GM18873 (cell line): ENCODE data around the gene ZNF629.
"Not testable (repeated sequence)": the region's sequence is repeated elsewhere in the genome, so short reads cannot be mapped to it uniquely, and the experiment has no call there.

ENCODE experiments used
- ATAC-seq: cut with Tn5 transposase; IDR thresholded peaks from one replicate; pipeline ENCODE4 v1.9.1; 2021; ENCODE audit warnings: mild to moderate bottlenecking, moderate library complexity, moderate number of reproducible peaks; ENCODE audit not compliant: unreplicated experiment, low FRiP score

ZNF629 gene

DNA sequence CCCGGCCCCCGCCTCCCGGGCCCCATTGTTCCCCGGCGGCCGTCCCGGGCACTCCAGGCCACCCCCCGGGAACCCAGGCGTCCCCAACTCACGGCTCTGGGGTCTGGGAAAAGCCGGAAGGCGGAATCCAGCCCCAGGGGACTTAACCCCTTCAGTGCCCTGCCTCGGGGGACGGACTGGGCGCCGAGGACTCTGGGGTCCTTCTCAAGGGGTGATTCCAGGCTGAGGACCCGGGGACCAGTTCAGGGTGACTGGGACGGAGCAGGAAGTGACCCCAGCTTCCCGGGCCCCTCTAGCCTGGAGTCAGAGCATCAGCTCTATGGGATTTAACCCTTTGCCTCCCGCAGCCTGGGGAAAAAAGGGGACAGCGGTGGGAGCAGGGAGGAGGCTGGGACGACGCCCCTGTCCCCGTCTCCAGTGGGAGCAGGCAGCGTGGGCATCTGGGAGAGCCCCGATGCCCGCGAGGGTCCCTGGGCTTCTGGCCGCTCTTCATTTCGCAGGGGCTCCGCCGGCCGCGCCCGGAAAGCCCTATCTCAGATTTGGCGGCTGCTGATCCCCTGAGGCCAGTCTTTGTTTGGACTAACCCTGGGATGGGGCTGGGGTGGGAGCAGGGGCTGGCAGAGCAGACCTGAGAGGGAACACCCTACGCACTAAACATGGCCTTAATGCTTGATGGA is at the start of gene ZNF629:
TSS of gene ZNF629 (minus strand) at position 270 of the 677 bp plus-strand sequence. CDS start 2,723 bp downstream, outside the sequence.
- ATAC-seq, result no peak

DNA sequence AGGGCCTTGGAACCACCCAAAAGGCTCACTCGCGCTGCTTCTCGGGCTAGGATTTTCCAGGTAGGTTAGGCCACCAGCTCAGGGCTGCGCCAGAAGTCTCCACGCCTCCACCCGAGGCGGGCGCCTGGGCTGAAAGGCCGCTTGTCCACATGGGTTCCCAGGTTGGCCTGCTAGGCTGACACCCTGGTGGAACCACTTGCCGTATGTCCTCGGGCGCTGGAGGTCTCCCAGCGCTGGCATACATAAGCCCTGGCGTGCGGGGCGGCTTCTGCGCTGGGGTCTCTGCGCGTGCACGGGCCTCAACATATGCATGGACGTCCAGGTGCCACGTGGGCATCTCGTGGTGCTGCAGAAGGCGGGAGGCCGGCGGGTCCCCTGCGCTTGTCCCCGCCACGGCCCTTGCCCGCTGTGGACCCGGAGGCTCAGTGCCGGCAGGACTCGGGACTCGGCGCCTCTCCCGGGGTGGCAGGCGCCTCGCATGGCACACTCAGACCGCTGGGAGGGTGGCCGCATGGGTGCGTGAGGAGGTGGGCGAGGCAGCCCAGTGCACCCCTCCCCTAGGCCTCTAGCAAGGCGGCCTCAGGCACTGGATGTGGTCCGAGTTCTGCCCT is 47.2 kb upstream of the ZNF629 start:
- no peak for ATAC-seq

DNA sequence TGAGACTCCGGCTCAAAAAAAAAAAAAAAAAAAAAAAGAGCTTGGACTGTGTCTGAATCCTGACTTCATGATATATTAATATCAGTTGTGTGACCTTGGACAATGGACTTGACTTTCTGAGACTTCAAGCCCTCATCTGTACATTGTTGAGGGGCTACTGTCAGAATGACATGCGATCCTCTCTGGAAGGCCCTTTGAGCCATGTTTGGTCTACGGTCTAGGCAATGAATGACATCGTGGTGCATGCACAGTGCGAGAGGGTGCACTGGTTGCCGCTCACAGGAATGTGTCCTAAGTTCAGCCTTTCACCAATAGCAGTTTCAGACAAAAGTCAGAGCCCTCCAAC is 43.0 kb upstream of the ZNF629 start:
- ATAC-seq, result no peak

DNA sequence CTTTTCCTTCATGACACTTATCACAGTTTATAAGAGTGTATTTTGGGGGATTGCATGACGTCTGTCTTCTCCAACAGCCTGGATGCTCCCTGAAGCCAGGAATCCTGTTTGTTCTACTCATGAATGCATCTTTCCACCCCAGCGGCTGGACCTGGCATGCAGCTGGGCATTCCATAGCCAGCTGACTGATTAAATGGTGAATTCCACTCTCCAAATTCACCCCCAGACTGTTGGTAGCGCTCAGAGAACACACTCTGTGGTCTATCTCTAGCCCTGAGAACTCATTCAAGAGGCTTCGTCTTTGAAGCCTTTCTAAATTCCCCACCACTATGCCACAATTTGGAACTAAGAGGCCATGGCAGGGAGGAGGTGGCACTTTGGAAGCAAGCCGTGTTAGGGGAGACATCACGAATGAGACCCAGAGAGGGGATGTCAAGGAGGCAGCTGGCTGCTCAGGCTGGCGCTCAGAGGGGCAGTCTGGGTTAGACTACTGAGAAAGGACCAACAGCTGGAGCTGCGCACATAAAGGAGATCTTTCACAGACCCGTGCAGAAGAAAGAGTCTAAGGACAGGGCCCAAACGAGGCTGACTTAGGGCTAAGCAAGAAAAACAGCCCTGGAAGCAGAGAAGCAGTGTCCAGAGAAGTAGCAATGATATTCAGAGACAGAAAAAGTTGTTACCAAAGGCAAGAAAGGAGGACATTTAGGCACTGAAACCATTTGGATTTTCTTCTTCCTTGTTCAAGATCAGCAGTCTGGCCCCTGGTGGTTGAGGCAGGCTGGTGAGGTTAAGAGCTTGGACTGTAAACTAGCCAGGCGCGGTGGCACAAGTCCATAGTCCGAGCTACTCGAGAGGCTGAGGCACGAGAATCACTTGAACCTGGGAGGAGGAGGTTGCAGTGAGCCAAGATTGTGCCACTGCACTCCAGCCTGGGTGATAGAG is 42.4 kb upstream of the ZNF629 start:
- no peak for ATAC-seq

DNA sequence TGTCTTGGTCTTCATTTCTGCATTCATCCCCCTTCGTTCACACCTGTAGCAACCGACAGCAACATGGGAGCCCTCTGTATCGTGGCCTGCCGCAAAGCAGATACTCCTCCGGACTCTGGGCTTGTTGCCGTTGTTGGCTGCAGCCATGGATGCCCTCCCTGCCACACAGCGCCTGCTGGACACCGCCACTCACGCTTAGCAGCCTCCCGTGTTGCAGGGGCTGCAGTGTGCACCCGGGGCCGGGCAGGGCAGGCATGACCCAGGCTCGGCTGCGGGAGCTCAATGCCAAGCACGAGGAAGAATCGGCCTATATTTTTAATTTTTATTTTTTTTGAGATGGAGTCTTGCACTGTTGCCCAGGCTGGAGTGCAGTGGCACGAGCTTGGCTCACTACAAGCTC is 34.9 kb upstream of the ZNF629 start:
- no peak for ATAC-seq

DNA sequence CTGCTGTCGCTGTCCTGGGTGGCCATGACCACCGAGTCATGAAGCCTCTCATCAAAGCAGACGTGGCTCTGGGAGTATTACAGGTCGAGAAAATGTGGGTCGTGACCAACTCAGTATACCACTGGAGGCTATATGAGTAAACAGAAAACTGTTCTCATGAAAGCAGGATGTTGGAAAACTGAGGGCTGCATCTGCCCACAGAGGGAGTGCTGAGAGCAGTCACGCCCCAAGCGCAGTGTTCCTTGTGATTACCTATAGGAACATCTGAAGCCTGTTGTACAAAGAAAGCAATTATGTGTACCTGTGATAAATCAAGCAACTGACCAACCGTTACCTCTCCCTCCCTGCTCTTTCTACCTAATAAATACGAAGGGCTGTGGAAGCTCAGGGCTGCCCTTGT is 34.4 kb upstream of the ZNF629 start:
- not testable (repeated sequence) for ATAC-seq

DNA sequence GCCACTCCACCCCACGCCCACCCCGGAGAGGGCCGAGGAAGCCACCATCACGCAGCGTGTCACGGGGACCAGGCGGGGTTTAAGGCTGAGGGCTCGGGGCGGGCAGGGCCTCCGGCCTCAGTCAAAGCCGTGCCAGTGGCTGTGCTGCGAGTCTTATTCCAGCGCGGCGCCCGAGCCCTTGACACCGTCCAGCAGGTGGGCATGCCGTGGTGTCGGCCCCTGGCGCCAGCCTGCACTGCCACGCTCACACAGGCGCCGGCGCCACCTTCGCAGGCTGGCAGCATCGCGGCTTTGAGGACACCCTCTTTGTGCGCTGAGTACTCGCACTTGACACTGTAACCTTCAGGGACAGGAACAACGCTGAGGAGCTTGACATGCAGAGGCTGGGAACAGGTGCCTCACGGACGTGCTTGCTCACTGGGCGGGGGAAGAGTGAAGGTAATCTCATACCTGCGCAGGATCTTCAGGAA is 34.0 kb upstream of the ZNF629 start:
- no peak for ATAC-seq

DNA sequence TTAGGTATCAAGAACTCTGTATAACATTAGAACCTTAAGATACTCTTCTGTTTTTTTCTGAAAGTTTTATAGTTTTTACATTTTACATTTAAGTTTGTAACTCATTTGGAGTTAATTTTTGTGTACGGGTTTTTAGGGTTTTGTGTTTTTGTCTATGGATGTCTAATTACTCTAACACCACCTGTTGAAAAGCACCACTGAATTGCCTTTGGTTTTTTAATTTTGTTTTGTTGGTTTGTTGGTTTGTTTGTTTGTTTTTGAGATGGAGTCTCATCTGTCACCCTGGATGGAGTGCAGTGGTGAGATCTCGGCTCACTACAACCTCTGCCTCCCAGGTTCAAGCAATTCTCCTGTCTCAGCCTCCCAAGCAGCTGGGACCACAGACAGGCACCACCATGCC is 29.8 kb upstream of the ZNF629 start:
- ATAC-seq, result no peak

DNA sequence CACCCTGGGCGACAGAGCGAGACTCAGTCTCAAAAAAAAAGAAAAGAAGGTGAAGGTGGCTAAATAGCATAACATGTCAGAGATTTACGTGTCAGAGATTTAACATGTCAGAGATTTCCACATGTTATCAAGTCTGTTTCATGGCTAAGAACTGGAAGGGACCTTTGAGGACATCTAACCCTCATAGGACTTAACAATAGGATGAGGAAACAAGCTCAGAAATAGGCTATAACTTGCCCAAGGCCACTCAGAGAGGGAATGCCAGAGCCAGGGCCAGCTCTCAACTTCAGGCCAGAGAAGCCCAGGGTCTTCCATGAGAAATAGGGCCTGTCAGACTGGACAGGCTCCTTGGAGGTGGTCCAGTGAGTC is 26.8 kb upstream of the ZNF629 start:
- ATAC-seq, result no peak

DNA sequence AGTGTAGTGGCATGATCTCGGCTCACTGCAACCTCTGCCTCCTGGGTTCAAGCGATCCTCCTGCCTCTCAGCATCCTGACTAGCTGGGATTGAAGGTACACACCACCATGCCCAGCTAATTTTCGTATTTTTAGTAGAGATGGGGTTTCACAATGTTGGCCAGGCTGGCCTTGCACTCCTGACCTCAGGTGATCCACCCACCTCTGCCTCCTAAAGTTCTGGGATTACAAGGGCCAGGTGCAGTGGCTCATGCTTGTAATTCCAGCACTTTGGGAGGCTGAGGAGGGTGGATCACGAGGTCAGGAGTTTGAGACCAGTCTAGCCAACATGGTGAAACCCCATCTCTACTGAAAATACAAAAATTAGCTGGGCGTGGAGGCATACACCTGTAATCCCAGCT is 22.7 kb upstream of the ZNF629 start:
- not testable (repeated sequence) for ATAC-seq

DNA sequence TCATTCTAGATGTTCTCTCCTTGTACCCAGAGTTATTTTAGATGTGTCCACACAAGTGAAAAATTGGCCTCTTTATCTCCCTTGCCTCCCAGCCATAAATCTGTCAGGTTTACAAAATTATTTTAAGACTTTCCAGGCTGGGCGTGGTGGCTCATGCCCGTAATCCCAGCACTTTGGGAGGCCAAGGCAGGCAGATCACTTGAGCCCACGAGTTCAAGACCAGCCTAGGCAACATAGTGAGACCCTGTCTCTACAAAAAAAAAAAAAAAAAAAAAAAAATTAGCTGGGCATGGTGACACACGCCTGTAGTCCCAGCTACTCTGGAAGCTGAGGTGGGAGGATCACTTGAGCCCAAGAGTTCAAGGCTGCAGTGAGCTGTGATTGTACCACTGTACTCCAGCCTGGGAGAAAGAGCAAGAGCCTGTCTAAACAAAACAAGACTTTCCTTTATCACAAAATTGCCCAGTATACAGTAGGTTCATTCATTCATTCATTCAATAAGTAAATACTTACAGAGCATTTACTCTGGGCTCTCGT is 22.0 kb upstream of the ZNF629 start:
- ATAC-seq, result not testable (repeated sequence)

DNA sequence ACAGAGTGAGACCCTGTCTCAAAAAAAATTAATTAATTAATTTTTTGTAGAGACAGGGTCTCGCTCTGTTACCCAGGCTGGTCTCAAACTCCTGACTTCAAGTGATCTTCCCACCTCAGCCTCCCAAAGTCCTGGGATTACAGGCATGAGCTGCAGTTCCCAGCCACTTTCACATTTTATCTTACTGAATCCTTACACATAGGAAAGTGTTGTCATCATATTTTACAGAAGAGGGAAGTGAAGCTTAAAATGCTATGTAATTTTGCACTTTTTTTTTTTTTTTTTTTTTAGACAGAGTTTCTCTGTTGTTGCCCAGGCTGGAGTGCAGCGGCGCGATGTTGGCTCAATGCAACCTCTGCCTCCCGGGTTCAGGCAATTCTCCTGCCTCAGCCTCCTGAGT is 21.1 kb upstream of the ZNF629 start:
- ATAC-seq, result no peak

DNA sequence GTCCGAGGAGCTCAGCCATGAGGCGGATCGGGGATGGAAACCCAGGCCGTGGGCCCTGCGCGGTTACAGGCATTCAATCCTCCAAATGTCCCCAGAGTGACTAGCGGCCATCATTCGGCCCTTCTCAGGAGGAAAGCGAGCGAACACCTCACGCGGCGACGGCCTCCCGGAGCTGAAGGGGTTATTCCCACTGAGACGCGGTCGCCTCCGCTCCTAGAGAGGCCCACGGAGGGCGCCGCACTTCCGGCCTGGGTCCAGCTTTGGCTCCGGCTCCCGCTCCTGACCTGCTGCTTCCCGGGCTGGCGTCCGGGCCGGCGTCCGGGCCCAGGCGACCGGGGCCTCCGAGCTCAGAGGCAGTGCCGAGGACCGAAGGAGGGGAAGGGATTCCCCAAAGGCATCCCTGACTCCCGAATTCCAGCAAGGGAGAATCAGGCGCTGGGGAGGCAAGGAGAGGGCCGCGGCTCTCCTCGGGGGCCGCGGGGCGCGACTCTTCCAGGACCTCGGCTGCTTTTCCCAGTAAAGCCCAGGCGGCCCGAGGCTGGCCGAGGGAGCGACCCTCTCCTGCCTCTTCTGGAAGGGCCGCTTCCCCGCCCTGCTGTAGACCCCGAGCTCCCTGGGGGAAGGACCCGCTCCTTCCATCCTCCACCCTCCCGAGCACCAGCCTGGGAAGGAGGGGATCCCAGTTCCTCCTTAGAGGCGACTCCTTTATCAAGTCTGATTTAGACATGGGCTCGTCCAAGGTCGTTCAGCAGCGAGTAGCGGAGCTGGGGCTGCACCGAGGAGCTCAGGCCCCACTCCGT is 18.6 kb upstream of the ZNF629 start:
- ATAC-seq, result no peak

DNA sequence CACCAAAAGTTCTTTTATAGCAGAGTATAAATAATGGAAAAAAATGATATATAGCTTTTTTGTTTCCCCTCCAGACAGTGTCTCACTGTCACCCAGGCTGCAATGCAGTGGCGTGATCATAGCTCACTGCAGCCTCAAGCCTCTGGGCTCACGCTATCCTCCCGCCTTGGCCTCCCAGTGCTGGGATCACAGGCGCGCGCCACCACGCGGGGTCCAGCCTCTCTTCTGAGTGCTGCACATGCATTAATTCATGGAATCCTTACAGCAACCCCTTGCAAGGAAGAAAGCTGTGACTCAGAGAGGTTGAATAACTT is 18.0 kb upstream of the ZNF629 start:
- no peak for ATAC-seq

DNA sequence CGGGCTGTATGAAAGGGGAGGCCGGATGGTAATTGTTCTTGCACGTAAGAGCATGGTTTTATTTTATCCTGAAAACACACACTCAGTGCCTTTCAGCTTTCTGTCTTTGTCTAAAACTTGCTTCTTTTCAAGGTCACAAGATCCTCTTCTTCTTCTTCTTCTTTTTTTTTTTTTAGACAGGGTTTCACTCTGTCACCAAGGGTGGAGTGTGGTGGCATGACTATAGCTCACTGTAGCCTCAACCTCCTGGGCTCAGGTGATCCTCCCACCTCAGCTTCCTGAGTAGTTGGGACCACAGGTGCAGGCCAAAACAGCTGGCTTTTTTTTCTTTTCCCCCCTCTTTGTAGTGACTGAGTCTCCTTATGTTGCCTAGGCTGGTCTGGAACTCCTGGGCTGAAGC is 15.9 kb upstream of the ZNF629 start:
- ATAC-seq, result no peak

DNA sequence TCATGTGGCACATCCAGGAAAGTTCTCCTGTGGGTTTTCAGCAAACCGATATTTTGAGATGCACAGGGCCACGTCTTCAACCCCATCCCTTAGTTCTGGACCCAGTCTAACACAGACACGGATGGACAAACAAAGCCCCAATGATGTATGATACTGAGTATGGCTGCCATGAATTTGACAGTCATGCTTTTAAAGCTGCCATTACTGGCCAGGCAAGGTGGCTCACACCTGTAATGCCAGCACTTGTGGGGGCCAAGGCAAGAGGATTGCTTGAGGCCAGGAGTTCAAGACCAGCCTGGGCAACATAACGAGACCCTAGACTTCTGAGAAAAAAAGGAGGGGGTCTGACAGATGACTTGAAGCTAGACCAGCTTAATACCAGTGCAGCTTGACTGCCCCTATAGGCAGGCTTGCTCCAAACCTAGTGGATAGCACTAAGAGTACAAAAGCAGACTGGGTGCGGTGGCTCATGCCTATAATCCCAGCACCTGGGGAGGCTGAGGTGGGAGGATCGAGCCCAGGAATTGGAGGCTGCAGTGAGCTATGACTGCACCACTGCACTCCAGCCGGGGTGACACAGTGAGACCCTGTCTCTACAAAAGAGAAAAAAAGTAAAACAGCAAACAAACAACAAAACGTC is 10.8 kb upstream of the ZNF629 start:
- no peak for ATAC-seq

DNA sequence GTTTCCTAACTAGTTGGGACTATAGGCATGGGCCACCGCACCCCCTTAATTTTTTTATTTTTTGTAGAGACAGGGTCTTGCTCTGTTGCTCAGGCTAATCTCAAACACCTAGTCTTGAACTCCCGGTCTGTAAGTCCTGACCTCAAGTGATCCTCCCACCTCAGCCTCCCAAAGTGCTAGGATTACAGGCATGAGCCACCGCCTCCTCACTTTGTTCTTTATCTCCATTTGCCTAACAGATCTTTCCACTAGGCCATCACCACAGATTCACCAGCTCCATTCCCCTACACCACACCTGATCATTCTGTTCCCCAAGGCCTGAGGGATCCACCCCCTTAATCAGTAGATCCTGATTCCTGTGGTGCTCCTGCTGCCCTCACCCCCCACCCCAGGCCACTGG is 7.6 kb upstream of the ZNF629 start:
- no peak for ATAC-seq

DNA sequence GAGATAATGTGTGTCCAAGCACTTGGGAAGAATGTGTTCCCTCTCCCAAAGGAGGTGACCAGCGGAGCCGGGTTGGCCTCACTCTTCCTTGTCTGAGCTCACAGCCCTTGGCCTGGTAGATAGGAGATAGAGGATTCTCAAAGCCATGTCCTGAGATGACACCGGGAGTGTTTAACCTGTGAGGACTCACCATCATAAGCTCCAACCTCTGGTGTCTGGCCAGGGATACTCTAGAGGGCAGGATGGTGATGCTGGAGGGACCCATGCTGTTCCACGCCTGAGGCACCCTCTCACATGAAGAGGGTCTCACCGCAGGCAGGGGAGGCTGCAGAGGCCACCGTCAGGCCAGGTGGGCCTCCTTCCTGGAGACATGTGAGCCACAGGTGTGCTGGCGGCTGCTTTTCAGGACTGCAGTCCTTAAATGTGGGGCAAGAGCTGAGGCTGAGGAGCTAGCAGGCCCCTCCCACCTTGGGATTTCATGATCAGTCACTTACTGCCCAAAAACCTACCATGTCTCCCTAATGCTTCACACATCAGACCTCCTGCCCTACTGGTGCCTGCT is 6.6 kb upstream of the ZNF629 start:
- no peak for ATAC-seq

DNA sequence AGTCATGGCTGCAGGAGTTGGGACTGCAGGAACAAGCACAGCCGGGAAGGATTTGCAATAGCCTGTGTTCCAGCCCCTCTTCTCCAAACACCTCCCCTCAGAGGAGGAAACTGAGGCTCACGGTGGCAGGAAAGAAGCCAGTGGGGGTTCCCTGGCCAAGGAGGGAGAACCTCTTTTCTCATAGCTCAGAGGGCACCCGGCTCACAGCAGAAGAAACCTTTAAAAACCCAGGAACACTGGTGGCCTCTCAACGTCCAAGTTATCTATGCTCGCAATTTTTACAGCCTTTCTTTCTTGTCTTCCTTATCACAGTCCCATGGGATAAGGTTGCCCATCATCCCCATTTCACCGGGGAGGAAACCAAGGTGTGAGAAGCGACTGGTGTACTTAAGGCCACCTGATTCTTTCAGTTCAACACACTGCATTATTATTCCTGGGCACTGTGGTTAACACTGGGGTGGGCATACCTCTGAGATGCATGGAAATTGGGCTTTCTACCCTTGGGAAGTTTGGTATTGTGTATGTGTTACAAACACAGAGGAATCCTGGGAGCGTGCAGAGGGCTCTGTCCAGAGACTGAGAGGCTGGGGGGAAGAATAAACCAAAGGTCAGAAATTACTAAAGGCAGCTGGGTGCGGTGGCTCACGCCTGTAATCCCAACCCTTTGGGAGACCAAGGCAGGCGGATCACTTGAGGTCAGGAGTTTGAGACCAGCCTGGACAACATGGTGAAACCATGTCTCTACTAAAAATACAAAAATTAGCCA is 791 bp upstream of the ZNF629 start:
- no peak for ATAC-seq
